HEK293T (cell line): ENCODE results near the gene ZNF608.

ENCODE experiments used
- ARNT ChIP-seq: fragments of 450-650 bp; IDR thresholded peaks from 2 replicates; pipeline ENCODE4 v1.6.1; 2017; ENCODE audit warnings: mild to moderate bottlenecking
- BHLHE40 ChIP-seq: fragments of 450-650 bp; IDR thresholded peaks from 2 replicates; pipeline ENCODE4 v1.6.1; 2016; ENCODE audit warnings: mild to moderate bottlenecking, moderate library complexity, borderline replicate concordance
- CTBP1 ChIP-seq: fragments of 450-650 bp; IDR thresholded peaks from 2 replicates; pipeline ENCODE4 v1.6.1; 2016; ENCODE audit warnings: borderline replicate concordance
- ELF4 ChIP-seq: fragments of 450-650 bp; IDR thresholded peaks from 2 replicates; pipeline ENCODE4 v1.6.1; 2017; ENCODE audit warnings: antibody characterized with exemption
- FOXA1 ChIP-seq: fragments of 450-650 bp; IDR thresholded peaks from 2 replicates; pipeline ENCODE4 v1.6.1; 2016; ENCODE audit warnings: mild to moderate bottlenecking
- FOXK2 ChIP-seq: fragments of 450-650 bp; IDR thresholded peaks from 2 replicates; pipeline ENCODE4 v1.6.1; 2016; ENCODE audit warnings: mild to moderate bottlenecking
- FOXM1 ChIP-seq: fragments of 450-650 bp; IDR thresholded peaks from 2 replicates; pipeline ENCODE4 v1.6.1; 2017; ENCODE audit warnings: mild to moderate bottlenecking, borderline replicate concordance
- L3MBTL2 ChIP-seq: fragments of 450-650 bp; conservative IDR thresholded peaks from 2 replicates; pipeline ENCODE4 v1.6.1; 2016; ENCODE audit warnings: mild to moderate bottlenecking
- LEF1 ChIP-seq: fragments of 450-650 bp; IDR thresholded peaks from 2 replicates; pipeline ENCODE4 v1.6.1; 2017; ENCODE audit warnings: mild to moderate bottlenecking, borderline replicate concordance
- SP1 ChIP-seq: fragments of 450-650 bp; IDR thresholded peaks from 2 replicates; pipeline ENCODE4 v1.6.1; 2017
- SUZ12 ChIP-seq: fragments of 450-650 bp; IDR thresholded peaks from 2 replicates; pipeline ENCODE4 v1.6.1; 2016; ENCODE audit warnings: mild to moderate bottlenecking
- TARDBP ChIP-seq: fragments of 450-650 bp; IDR thresholded peaks from 2 replicates; pipeline ENCODE4 v1.6.1; 2016
- TF ChIP-seq, protein P1 (sequence below): fragments of 450-650 bp; IDR thresholded peaks from 2 replicates; pipeline ENCODE4 v1.6.1; 2016

DNA sequence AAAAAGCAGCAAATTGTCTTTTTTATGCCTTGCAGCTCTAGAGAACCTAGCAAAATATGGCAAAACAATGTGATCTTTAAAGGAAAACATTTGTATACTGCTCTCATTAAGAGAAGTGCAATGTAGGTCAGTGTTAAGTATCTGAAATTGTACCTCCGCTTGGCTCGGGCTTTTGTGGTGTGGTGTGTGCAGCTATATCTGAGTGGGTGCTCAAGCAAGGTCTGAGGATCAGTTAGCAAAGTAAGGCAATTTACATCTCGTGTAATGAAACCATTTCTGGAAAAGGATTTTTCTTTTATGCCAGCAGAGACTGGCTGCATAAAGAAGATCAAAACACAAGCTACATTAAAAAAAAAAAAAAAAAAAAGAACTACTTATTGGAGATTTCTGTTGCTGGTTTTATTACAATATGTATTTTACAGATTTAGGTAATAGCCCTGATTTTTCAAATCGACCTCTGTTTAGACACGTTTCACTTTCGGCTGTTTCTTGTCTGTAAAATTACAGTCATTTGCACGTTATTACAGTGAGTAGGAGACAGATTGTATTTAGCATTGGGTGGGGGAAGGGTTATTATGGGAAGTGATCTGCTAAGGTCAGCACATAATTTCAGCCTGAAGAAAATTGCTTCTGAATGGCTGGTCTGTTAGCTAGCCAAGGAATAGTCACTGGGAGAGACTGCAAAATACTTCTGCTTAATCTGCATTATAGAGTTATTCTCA is 7.9 kb upstream of the ZNF608 start:
- TF ChIP-seq, protein P1, sequence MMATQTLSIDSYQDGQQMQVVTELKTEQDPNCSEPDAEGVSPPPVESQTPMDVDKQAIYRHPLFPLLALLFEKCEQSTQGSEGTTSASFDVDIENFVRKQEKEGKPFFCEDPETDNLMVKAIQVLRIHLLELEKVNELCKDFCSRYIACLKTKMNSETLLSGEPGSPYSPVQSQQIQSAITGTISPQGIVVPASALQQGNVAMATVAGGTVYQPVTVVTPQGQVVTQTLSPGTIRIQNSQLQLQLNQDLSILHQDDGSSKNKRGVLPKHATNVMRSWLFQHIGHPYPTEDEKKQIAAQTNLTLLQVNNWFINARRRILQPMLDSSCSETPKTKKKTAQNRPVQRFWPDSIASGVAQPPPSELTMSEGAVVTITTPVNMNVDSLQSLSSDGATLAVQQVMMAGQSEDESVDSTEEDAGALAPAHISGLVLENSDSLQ, result no peak
- TF ChIP-seq LEF1 (no peak), L3MBTL2 (no peak), ARNT (no peak), SP1 (no peak), FOXM1 (no peak), ELF4 (no peak), TARDBP (no peak), FOXK2 (no peak), CTBP1 (no peak), SUZ12 (no peak), BHLHE40 (no peak), FOXA1 (no peak)
